HUES64 (cell line): ENCODE measurements around the gene CAPN1.
"Not testable (repeated sequence)": the region's sequence is repeated elsewhere in the genome, so short reads cannot be mapped to it uniquely, and the experiment has no call there.

Experiments
- H3K27ac ChIP-seq: 2 replicates; pipeline ENCODE4 v1.7.0; 2013; ENCODE audit warnings: low read depth, low read length, inconsistent platforms
- H3K27me3 ChIP-seq: 2 replicates; pipeline ENCODE4 v1.6.1; 2013; ENCODE audit warnings: mild to moderate bottlenecking, low read length; ENCODE audit not compliant: insufficient read depth
- H3K36me3 ChIP-seq: 2 replicates; pipeline ENCODE4 v1.6.1; 2013; ENCODE audit warnings: mild to moderate bottlenecking, low read length; ENCODE audit not compliant: insufficient read depth
- H3K4me1 ChIP-seq: 2 replicates; pipeline ENCODE4 v1.6.1; 2013; ENCODE audit warnings: mild to moderate bottlenecking, low read length, moderate library complexity; ENCODE audit not compliant: insufficient read depth
- H3K4me3 ChIP-seq: 2 replicates; pipeline ENCODE4 v1.5.1; 2013; ENCODE audit warnings: mild to moderate bottlenecking, low read length, moderate library complexity
- H3K9ac ChIP-seq: 2 replicates; pipeline ENCODE4 v1.6.1; 2013; ENCODE audit warnings: mild to moderate bottlenecking, low read depth, low read length
- H3K9me3 ChIP-seq: 2 replicates; pipeline ENCODE4 v1.6.1; 2013; ENCODE audit warnings: low read depth, low read length; ENCODE audit not compliant: insufficient read depth
- WGBS: fragments of 150-250, 120-280 bp; methylation state at CpG from one replicate; pipeline ENCODE4 v1.1.7; 2013; ENCODE audit warnings: missing lambda C conversion rate; 5-methylcytosine and 5-hydroxymethylcytosine counted together

Gene CAPN1

GRCh38 chr11:65163684-65164083 is 18.0 kb upstream of the CAPN1 start:
- Histone ChIP-seq H3K4me3 (no peak overlapping the region), H3K4me1 (no peaks in the 10 kb centered on the region), H3K27ac (no peak overlapping the region), H3K36me3 (no peaks in the 10 kb centered on the region), H3K9ac (no peak overlapping the region), H3K27me3 (no peaks in the 10 kb centered on the region), H3K9me3 (no peaks in the 10 kb centered on the region)
- WGBS, result 80% methylated on average over 2 of the region's 2 CpGs

DNA sequence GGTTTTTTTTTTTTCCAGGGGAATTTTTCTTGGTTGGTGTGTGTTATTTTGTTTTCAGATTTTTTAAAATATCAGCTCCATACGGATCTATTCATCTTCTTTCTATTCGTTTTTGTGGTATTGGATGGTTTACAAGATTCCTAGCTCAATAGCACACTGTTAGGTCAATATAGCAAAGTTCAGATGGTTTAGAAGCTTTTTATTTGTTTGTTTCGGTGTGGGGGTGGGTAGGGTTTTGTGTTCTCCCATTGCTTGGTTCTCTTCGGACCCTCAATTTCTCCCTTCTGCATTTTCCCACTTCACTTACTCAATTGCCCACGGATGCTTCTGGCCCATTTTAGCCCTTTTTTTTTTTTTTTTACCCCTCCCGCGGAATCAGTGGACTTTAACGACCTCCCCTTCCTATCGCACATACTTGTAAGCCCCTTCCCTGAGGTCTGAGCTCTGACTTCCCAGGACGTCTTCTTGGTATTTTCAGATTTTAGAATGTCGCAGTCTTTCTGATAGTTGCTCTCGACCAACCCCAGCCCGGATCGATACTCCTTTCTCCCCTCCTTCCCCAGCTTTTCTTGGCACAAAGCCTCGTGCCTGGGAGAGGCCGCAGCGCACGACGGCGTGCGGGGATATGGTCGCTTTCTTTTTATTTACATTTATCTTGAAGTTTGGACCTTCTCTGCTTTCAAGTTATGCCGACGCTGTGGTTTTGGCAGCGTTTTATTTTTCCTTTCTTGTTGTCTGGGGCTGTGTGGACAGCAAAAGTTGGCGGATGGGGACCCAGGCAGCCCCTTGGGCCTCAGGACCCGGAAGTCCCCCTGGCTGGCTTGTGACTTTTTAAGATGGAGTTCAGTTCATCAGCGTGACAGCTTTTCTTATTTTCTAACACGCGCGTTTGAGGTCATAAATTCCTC is 16.1 kb upstream of the CAPN1 start:
- 0 out of 2 replicates have a peak overlapping the region, but pooled peaks have one; percentile 26 for H3K9ac ChIP-seq
- H3K9me3 ChIP-seq, result no peaks in the 10 kb centered on the region
- H3K4me3 ChIP-seq, result no peak overlapping the region
- H3K27me3 ChIP-seq, result no peaks in the 10 kb centered on the region
- WGBS, result 88% methylated on average over 30 of the region's 31 CpGs
- peaks cover 5% of the 10 kb centered on the region; the same call in 1 of the 2 replicates for H3K4me1 ChIP-seq
- no peak overlapping the region for H3K27ac ChIP-seq
- no peaks in the 10 kb centered on the region for H3K36me3 ChIP-seq

GRCh38 chr11:65166893-65167292 is 14.8 kb upstream of the CAPN1 start:
- no peaks in the 10 kb centered on the region for H3K36me3 ChIP-seq
- no peaks in the 10 kb centered on the region for H3K9me3 ChIP-seq
- H3K4me3 ChIP-seq, result no peak overlapping the region
- peaks cover 5% of the 10 kb centered on the region; the same call in 1 of the 2 replicates for H3K4me1 ChIP-seq
- H3K9ac ChIP-seq, result no peak overlapping the region
- WGBS, result 92% methylated on average over 2 of the region's 3 CpGs
- no peaks in the 10 kb centered on the region for H3K27me3 ChIP-seq
- no peak overlapping the region for H3K27ac ChIP-seq

- WGBS, result 95% methylated on average over 3 of the region's 3 CpGs
- Histone ChIP-seq H3K36me3 (no peaks in the 10 kb centered on the region), H3K9ac (no peak overlapping the region), H3K27ac (no peak overlapping the region), H3K4me1 (peaks cover 5% of the 10 kb centered on the region; the same call in 1 of the 2 replicates), H3K27me3 (no peaks in the 10 kb centered on the region), H3K9me3 (no peaks in the 10 kb centered on the region), H3K4me3 (no peak overlapping the region)
Measured at GRCh38 chr11:65167656-65168055, 14.1 kb upstream of the CAPN1 start.

- WGBS, result 93% methylated on average over 10 of the region's 11 CpGs
- Histone ChIP-seq H3K27ac (no peak overlapping the region), H3K27me3 (no peaks in the 10 kb centered on the region), H3K9ac (no peak overlapping the region), H3K36me3 (no peaks in the 10 kb centered on the region), H3K4me3 (no peak overlapping the region), H3K9me3 (no peaks in the 10 kb centered on the region), H3K4me1 (peaks cover 5% of the 10 kb centered on the region; the same call in 1 of the 2 replicates)
Measured at GRCh38 chr11:65169164-65169641, 12.5 kb upstream of the CAPN1 start.

DNA sequence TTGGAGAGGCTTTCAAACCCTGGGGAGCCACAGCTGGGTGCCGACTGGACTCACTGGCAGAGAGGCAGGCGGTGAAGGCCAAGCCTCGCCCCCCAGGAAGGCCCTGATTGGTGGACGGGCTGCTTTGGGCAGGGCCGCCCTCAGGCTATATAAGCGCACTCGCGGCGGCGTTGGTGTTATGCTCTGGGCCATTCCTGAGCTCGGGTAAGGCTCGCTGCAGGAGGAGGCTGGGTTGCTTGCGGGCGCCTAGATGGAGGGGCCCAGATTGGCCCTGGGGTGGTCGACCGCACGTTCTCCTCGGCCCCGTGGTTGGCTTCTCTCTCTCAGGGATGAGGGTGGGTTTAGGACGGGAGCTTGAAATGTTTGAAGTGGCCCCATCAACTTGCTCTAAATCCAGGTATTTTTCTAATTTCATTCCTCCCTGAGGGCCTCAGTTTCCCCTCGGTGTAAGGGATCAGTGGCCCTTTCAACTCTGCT is 11.6 kb upstream of the CAPN1 start, which contains the start of gene SPDYC:
Gene SPDYC (plus strand): TSS at position 176 of the 477 bp plus-strand sequence. CDS start 1,125 bp downstream, outside the sequence.
- Histone ChIP-seq H3K27ac (no peak within 1 kb of the TSS), H3K9me3 (no peaks in the 10 kb centered on the region), H3K27me3 (no peaks in the 10 kb centered on the region), H3K4me3 (no peak within 1 kb of the TSS), H3K9ac (no peak within 1 kb of the TSS), H3K4me1 (peaks cover 5% of the 10 kb centered on the region; the same call in 1 of the 2 replicates), H3K36me3 (no peaks in the 10 kb centered on the region)
- WGBS, result 72% methylated on average over 20 of the region's 21 CpGs

- no peaks in the 10 kb centered on the region for H3K36me3 ChIP-seq
- WGBS, result 89% methylated on average over 10 of the region's 10 CpGs
- H3K4me3 ChIP-seq, result no peak overlapping the region
- H3K27me3 ChIP-seq, result no peaks in the 10 kb centered on the region
- no peak overlapping the region for H3K27ac ChIP-seq
- no peak overlapping the region for H3K9ac ChIP-seq
- peaks cover 5% of the 10 kb centered on the region; the same call in 1 of the 2 replicates for H3K4me1 ChIP-seq
- no peaks in the 10 kb centered on the region for H3K9me3 ChIP-seq
Measured at GRCh38 chr11:65172600-65172999, 9.1 kb upstream of the CAPN1 start.

DNA sequence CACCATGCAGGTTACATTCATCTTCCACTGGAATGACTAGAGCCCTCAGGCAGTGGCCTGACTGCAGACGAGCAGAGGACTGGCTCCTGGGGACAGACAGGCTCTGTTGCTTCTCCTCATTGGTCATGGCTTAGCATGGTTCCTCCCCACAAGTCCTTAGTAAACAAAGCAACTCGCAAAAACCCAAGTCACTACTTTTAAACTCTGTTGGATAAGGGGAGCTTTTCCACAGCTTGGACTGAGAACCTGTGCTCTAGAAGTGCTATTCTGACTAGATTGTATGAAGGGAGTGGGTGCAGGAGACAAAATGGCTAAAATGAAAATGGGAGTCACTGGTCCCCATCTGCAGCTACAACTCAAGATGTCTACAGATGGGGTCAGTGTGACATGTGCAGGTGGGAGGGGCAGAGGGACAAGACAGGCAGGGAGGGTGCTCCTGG is 7.1 kb upstream of the CAPN1 start:
- WGBS, result 52% methylated on average over 2 of the region's 2 CpGs
- not testable (repeated sequence) for H3K27me3 ChIP-seq, H3K27ac ChIP-seq, H3K9ac ChIP-seq, H3K36me3 ChIP-seq, H3K4me3 ChIP-seq, H3K4me1 ChIP-seq, H3K9me3 ChIP-seq

- Histone ChIP-seq H3K9me3 (no peaks in the 10 kb centered on the region), H3K4me1 (peaks cover 26% of the 10 kb centered on the region), H3K4me3 (peak overlapping the region; percentile 72), H3K9ac (peak overlapping the region; percentile 73), H3K27me3 (no peaks in the 10 kb centered on the region), H3K27ac (peak overlapping the region; percentile 83; the same call in 1 of the 2 replicates), H3K36me3 (no peaks in the 10 kb centered on the region)
- WGBS, result under 1% methylated on average over 60 of the region's 60 CpGs
Measured at GRCh38 chr11:65180877-65181568, 705 bp upstream of the CAPN1 start.

DNA sequence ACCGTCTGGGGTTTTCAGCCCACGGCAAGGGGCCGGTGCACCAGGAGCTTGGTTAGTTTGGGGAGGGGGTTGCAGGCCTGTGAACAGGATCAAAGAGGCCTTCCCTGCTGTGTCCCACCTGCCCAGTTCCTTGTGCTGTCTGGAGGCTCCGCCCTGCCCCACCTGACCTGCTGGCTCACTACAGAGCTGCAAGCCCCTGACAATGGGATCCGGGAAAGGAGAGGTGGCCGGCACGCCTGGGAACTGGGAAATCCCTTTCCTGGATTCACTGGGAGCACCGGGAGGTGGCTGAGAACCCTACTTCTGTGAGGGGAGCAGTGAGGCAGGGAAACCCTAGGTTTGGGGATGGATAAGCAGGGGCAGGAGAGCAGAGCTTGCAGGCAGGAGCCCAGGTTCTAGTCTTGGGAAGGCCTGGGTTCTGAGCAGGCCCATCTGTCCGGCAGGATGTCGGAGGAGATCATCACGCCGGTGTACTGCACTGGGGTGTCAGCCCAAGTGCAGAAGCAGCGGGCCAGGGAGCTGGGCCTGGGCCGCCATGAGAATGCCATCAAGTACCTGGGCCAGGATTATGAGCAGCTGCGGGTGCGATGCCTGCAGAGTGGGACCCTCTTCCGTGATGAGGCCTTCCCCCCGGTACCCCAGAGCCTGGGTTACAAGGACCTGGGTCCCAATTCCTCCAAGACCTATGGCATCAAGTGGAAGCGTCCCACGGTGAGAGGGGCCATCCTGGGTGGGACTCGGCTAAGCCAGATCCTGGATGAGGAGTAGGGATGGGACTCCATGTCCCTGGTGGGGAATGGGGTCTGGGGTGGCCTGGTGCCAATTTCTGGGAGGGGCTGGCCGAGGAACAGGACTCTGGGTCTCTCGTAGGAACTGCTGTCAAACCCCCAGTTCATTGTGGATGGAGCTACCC is 786 bp downstream of the CAPN1 start:
- H3K27ac ChIP-seq, result peak overlapping the region; percentile 93
- 28% methylated on average over 23 of the region's 23 CpGs for WGBS
- H3K9ac ChIP-seq, result peak overlapping the region; percentile 69
- peaks cover 13% of the 10 kb centered on the region for H3K36me3 ChIP-seq
- peak overlapping the region; percentile 72 for H3K4me3 ChIP-seq
- H3K27me3 ChIP-seq, result no peaks in the 10 kb centered on the region
- peaks cover 26% of the 10 kb centered on the region for H3K4me1 ChIP-seq
- no peaks in the 10 kb centered on the region for H3K9me3 ChIP-seq
